Measurements from ENCODE around the gene ZNF500. TPM values are rescaled to one million over a fixed set of nuclear protein-coding genes. Genes with fewer than 3 reads are reported as not detected.

The ZNF500 gene
- total and polyA plus RNA-seq, 2 donors (not counting 3 experiments of a cell fraction or from before 2014, with no cell fraction given), result 8.6 to 13.5 TPM

GRCh38 chr16:4713663-4714501 is 53.1 kb downstream of the ZNF500 start:
- no peak for FAIRE-seq

More at GRCh38 chr16:4713663-4714501, 53.1 kb downstream of the ZNF500 start:
- dilution Hi-C loops (cut with MboI; ENCODE audit: extremely low pct_ligation_motif_present, low sequenced_read_pairs) (no loop called here), intact Hi-C loops (cut with micrococcal nuclease) (no loop called here)
- Histone ChIP-seq H3K9me1 (replicated peaks; ENCODE audit: control insufficient read depth, extremely low read depth, insufficient read depth, low read length) (no peaks in the 10 kb centered on the region), H3K36me3 (ENCODE audit: control insufficient read depth in 2 of 2, extremely low read depth in 1 of 2, insufficient read depth in 2 of 2, low read length in 2 of 2) (peaks cover 0 to 4% of the 10 kb centered on the region in 2 experiments), H3K9ac (replicated peaks; ENCODE audit: extremely low read depth, insufficient read depth, low read length) (no peak overlapping the region), H3K79me2 (ENCODE audit: control insufficient read depth, insufficient read depth, low read length) (no peaks in the 10 kb centered on the region), H4K20me1 (replicated peaks; ENCODE audit: control insufficient read depth, extremely low read depth, insufficient read depth, low read length) (no peaks in the 10 kb centered on the region), H3K4me2 (ENCODE audit: insufficient read depth, low read length) (no peak overlapping the region), H3K9me3 (replicated peaks; ENCODE audit: control insufficient read depth, insufficient read depth, low read length) (no peaks in the 10 kb centered on the region), H3K27ac (ENCODE audit: insufficient read depth, low read depth, low read length) (no peak overlapping the region), H3K4me1 (ENCODE audit: control insufficient read depth, extremely low read depth, insufficient read depth, low read length) (no peaks in the 10 kb centered on the region), H3K27me3 (ENCODE audit: control insufficient read depth in 2 of 2, insufficient read depth in 2 of 2, low read length in 2 of 2) (no peaks in the 10 kb centered on the region), H3K4me3 (replicated peaks in 1 of 3; ENCODE audit: insufficient read depth in 1 of 3, low read depth in 1 of 3, low read length in 3 of 3) (no peak overlapping the region), H2AFZ (ENCODE audit: low read depth, low read length) (no peak overlapping the region)
- TF ChIP-seq JUN (IDR thresholded peaks at IDR 0.05; ENCODE audit: borderline replicate concordance, insufficient read depth, insufficient read length, low read depth), result no peak
- no peak for TF ChIP-seq GATA2 (IDR thresholded peaks at IDR 0.05; ENCODE audit: insufficient read depth, insufficient read length, low read depth, low read length)
- TF ChIP-seq POLR2AphosphoS5 (IDR thresholded peaks at IDR 0.05; ENCODE audit: insufficient read depth, low read depth, low read length), result no peak
- no peak for TF ChIP-seq EZH2 (IDR thresholded peaks at IDR 0.05; ENCODE audit: borderline replicate concordance, low read depth, low read length, severe bottlenecking)
- TF ChIP-seq MAX (IDR thresholded peaks at IDR 0.05; ENCODE audit: insufficient read depth, insufficient read length), result no peak
- no peak for TF ChIP-seq CTCF (IDR thresholded peaks at IDR 0.05; ENCODE audit: extremely low read depth in 1 of 2, insufficient read depth in 1 of 2, low read depth in 1 of 2, low read length in 2 of 2)
- TF ChIP-seq MYC (IDR thresholded peaks at IDR 0.05; ENCODE audit: low read depth, low read length), result no peak
- CTCF ChIA-PET, result no interaction called here
- no peak for DNase-seq (ENCODE audit: low read depth, low spot score)
- POLR2A ChIA-PET, result interaction anchor here (0.6 kb wide), 1 partner anchor 13 kb away, joined by 3 read pairs; no protein-coding TSS in a partner anchor
- BruUV-seq (replicated peaks), result no TSS peak
